Activated CD8-positive, alpha-beta memory T cell treated with anti-CD3 and anti-CD28 coated beads for 4 hours (primary cell): ENCODE data around the gene ELMO1.
A peak's percentile ranks its signal among the peaks of the same experiment; 100 is the strongest.

Source experiments
- DNase-seq, 2 donors: peaks; one replicate each; pipeline ENCODE4 v3.0.0-alpha.2; 2020; ENCODE audit warnings: low read depth in 2 of 2

Gene ELMO1

DNA sequence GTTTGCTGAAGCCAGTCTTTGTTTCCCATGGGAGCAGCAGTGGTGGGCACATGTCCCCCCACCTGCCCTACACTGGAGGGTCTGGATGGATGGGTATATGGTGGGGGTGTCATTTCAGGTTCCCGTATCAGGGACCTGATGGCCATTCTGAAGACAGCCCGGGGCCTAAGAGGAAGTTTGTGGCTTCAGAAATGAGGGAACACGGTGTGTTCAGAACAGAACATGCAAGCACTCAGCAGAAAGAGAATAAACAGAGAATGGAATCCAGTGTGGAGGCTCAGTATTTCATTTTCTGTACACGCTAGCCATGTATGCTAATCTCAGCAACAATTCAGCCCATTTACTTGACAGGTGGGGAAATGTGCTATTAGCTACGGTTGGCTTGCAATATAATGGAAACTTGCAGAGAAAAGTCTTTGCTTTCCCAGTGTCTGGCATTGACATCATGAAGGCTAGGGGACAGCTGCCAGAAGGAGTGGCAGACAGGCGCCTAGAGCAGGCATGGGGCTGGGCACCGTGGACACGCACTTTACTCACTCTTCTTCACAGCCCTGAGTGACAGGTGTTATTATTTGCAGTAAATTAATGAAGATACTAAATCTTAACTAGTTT, 98.6 kb downstream of the ELMO1 start:
- no peak for DNase-seq

DNA sequence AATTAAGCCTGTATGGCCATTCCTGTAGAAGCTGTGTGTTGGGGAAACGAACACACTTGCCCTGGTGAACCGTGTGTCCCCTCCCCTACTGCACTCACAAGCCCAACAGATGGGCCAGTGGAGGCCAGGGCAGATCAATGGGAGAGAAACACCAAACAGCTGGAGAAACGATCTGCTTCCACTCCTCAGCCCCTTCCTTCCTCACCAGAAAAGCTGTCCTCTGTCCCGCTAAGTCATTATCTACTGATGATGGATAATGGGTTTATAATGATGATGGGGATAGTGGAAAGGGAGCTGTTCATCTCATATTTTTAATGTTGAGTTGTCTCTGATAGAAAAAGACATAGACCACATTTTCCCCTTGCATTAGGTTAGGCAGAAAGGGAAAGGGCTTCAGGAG, 99.7 kb downstream of the ELMO1 start:
- no peak for DNase-seq

DNA sequence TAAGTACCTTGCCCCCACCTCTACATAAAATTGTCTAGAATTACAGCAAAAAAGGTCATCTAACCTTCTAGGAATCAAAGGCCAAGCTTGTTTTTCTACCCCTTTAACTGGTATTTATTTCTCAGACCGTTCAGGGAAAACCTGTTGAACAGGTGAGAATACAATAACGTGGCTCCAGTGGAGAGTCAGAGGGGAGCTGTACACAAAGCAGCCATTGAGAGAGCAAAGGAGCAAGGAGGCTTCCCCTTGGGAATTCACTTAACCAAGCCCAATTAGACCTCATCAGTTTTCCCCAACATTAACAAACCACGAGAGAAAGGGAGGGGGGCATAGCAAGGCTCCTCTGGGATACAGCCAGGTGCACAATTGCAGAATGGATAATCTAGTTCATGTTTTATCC, 101.9 kb downstream of the ELMO1 start:
- DNase-seq = no peak

DNA sequence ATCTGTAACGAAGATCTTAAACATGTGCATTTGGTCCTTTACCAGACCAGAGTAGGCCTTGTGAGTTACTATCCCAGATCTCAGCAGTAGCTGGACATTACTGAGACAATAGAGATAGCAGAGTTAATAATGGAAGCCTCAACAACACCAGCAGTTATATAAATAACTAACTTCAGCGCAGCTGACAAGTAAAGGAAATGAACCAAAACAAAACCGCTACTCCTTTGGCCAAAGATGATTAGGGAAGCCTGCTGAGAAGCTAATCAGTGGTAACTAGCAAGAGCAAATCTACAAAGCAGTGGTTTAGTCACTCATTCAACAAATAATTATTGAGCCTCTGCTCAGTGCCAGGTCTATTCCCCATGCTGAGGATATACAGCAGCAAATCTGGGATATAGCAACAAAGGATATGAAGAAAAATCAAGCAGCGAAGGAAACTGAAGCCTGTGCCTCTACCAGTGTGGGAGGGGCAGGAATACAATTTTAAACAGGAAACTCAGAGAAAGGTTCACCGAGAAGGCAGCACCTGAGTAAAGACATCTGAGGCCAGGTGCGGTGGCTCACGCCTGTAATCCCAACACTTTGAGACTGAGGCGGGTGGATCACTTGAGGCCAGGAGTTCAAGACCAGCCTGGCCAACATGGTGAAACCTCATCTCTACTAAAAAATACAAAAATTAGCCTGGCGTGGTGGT, 103.6 kb downstream of the ELMO1 start:
- DNase-seq = no peak

DNA sequence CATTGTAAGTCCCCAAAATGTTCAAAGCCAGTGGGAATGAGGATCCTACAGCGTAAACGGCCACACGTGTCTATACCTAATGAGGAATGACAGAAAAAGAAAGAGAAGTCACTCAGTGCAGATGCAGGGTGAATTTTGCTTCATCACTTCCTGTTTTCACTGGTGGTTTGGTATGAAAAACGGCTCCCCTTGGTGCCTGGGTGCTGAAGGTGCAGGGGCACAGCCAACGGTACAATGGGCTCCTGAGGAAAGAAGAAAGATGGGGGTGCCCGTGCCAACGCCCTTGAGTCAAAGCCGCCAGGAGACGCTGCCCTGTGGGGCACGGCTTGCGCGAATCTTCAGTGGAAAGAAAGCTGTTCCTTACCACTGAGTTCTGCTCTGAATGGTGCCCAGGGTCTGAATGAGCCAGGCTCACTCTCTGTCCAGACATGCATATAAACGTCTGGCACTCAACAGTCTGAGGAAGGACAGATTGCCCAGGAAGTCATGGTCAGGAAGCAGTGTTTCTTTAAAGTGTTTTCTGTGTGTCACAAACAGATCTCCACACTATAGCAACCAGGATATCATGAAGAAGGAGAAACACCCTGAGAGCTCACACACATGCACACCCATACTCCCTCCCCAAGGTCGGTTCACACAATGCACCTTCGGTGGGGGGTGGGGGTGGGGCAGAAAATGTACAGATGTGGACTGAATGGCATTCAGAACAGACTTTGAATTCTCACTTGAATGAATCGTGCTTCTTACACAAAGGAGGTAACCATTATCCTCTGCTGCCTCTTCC, 105.8 kb downstream of the ELMO1 start:
- peak; percentile 27 to 50 for DNase-seq

DNA sequence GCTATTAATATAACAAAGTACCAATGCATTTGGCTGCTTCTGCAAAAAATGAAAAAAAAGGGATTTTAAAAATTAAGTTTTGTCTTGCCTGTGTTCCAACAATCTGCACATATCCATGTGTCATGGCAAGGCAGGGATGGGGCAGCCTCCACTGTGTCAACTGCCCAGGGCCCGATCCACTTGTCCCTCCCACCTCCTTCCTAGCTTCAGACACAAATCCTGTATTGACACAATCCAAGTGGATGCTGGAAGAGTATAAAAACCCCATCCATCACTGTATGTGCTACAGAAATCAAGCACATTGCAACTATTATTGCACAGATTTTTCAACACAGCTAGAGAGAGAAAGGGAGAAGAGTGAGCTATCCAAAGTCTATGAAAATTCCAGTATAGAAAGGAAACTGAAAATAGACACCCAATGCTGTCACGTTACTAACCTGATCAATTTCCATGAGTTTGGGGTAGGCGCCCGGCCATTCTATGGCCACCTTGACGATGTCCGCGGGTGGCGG, 106.4 kb downstream of the ELMO1 start:
- DNase-seq = no peak

DNA sequence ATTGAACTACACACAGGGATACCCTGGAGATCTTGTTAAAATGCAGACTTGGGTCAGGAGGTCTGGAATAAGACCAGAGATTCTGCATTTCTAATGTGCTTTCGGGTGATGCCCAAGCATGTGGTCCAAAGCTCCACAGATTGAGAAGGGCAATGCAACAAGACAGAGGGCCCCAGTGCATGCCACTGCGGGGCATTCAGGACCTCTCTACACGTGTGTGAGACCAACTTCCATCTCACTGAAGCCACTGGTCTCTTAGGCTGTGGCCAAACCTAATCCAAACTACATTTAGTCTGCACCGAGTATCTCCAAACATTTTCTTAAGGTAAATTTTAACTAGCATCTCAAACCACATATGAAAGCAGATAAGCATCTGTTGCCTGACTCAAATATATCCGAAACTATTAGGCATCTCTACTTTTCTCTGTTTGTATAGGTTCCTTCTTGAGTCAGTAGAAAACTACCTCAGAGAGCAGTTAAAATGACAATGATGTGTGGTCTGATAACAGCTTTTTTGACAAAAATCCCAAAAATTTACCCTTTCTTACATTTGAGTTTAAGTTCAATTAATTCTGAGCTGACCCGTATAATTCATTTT, 107.5 kb downstream of the ELMO1 start:
- DNase-seq = no peak

DNA sequence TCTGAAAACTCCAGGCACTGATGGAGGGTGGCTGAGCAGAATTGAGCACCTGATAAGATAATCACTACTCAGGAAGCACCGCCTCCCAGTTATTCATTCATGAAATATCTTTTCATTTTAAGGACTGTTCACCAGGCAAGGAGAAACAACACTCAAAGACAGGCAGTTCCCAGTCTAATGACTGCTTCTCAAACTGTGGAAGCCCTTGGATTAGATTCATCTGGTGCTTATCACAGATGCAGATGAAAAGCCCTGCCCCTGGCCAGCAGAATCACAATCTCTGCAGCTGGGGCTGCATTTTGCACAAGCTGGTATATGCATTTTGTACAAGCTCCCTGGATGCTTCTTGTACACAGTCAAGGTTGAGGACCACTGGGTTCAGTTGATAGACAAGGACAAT, 109.7 kb downstream of the ELMO1 start:
- DNase-seq = no peak

DNA sequence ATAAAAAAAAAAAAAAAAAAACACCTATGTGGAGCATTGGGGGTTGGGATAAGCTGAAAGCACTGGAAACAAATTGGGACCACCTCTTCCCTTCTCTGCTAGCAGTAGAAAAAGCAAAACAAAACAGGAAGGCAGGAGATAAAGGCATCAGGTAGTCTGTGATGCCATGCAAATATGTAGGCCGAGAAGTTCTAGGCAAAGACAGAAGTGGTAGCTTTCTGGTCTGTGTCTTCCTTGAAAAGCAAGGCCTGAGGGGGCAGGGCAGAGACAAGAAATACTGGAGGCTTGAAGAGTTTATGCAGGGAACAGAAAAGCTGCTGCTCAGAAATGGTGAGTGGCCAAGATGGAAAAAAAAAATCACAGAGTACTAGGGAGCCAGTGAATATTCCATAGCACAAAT, 111.1 kb downstream of the ELMO1 start:
- DNase-seq = no peak

DNA sequence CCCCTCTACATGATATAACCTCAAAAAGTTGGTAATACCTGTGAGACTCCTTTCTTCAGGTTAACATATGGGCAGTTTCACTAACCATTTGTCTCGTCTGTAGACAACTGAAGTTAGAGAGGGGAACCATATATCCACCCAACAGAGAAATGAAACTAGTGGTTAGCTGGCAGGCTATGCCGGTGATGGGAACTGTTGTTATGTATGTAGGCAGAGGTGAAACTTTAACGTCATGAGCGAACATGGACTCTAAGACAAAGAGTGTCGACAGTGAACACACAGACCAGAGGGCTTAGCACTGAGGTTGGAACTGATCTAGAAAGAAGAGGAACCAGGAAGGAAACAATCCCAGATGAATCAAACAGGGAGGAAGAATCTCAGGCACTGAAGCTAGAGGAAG, 112.4 kb downstream of the ELMO1 start:
- DNase-seq = no peak

DNA sequence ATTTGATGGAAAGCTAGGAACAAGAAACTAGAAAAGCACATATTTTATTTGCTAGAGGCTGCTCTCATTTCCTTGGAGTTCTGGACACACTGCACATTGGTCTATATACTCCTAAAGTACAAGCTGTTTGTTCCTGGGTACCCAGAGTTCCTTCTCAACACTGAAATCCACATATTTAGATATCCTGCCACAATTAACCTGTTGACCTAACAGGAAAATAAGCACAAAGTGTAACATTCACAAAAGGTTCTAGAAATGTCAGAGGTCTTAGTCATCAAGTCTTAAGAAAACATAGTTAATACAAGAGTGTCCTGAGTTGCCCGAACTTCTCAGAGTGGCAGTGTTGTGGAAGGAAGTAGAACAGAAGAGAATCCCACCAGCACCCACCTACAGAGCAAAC, 115.6 kb downstream of the ELMO1 start:
- DNase-seq = no peak

DNA sequence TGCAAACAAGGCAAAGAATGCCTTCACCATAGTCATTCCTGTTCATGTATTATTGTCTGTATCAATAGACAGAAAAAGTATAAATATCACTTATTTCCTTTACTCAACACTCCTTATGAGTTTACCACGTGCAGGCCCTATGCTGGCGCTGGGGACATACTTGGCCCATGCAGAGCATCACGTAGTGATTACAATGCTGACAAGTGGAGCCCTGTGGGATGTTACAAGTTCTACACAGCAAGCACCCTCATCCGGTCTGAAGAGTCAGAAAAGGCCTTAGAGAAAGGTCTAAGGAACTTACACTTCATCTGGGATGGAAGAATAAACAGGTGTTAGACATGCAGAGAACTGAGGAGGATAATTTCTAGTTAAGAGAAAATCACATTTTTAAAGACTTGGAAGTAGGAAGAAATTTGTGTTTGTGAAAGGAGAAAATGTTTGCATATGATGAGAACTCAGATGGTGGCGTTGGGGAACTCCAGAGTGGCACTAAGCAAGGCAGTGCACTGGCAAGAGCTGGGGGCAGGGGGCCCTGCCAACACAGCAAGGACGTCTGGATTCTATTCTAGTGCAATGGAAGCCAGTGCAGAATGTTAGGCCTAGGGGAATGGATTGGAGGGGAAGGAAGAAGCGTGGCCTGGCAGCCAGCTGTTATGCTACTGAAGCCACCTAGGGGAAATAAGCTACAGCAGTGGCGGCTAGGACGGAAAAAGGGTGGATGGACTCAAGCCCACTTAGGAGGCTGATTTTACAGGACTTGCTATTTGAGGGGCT, 116.2 kb downstream of the ELMO1 start:
- DNase-seq = no peak

DNA sequence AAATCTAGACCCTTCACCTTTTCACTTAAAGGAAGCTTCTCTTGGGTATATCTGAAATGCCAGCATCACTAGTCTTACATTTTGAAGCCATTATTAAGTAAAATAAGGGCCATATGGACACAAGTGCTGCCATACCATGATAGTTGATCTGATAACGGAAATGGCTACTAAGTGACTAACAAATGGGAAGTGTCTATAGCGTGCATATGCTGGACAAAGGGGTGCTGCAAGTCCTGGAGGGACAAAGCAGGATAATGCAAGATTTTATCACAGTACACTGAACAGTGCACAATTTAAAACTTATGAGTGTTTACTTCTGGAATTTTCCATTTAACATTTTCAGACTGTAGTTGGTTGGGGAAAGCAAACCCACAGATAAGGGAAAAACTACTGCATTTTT, 117.9 kb downstream of the ELMO1 start:
- no peak for DNase-seq

DNA sequence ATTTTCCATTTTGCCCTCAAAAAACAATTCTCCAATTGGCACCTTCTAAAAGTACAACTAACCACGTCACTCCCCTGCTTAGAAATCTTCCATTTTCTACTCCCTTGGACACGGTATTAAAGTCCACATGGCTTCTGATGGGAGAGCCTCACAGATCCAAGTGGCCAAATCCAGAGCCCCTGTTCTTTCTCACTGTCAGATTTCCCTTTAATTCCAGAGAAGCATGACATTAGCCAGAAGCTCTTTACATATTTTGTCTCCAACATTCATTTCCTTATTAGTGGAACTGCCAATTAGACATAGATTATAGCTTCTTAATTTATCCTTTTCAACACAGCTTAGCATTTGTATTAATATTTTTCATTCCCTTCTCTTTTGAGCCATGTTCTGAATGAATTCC, 118.7 kb downstream of the ELMO1 start:
- no peak for DNase-seq

DNA sequence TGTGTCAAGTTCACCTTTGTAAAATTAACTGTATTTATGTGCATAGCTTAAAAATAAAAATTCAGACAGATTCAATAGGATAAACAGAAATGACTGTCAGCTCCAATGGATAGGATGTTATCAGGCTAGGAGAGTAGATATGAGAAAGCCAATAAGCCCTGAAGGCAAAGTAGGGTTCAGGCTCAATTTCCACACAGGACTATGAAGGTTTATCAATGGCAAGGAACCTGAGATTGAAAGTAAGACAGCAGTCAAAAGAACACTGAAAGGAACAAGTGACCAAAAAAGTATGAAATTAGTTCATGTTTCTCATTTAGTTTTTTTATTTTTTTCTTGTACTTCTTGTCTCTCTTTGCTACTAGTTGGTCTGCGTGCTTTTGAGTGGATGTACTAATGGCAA, 121.4 kb downstream of the ELMO1 start:
- no peak for DNase-seq

DNA sequence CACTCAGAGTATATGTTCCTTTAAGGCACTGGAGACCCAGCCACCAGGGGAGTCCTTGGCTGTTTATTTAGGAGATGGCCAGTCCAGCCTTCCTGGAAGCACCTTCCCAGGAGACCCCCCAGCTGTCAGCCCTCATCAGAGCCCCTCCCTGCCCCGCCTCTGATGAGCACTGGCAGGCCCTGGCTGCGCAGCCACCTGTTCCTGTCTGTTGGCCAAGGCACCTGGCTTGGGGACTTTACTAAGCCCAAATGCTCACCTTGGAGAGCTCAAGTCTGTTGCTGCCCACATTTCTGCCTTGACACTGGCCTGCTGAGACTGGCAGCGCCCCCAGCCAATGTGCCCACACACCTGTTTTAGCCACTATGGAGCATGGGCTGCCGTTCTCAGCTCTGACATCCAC, 124.7 kb downstream of the ELMO1 start:
- no peak for DNase-seq

DNA sequence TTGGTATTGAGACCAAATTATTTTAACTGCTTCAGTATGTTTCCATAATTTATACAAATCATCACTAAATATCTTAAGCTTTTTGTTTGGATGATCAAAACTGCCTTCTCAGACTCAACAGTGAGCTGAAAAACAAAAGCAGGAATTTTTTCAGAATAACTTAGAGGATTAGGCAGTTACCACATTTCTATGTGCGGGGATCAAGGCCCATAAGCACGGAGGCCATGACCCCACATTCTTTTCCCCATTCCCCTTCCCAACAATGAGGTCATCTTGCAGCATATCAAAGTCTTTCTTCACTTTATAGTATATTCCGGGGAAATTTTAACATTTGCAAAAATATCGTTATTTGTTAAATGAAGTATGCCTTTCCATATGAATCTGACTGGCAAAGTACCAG, 125.8 kb downstream of the ELMO1 start:
- DNase-seq = no peak

DNA sequence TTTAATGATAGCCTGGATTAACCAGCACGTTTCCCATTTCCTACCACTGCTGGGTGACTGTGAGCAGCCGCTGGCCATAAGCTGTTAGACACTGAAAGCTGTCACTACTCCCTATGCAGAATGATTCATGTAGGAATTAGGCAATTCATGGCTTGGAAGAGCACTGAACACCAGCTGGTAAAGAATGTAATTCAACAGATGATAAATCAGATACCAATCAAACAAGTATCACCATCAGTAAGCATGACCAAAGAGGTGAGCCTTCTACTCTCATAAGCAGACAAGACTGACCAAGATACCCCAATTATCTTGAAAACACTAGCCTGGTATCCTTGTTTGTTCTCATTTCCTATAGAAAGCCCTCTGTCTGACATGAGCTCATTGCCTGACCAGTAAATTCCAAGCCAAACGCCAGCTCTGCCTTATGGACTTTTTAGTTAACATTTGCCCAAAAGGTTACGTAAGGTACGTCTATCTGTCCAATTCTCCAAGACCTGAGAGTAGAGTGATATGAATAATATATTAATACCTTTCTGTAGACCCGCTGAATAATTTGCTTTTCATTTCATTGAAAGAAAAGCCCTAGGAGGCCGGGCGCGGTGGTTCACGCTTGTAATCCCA, 127.7 kb downstream of the ELMO1 start:
- no peak for DNase-seq

DNA sequence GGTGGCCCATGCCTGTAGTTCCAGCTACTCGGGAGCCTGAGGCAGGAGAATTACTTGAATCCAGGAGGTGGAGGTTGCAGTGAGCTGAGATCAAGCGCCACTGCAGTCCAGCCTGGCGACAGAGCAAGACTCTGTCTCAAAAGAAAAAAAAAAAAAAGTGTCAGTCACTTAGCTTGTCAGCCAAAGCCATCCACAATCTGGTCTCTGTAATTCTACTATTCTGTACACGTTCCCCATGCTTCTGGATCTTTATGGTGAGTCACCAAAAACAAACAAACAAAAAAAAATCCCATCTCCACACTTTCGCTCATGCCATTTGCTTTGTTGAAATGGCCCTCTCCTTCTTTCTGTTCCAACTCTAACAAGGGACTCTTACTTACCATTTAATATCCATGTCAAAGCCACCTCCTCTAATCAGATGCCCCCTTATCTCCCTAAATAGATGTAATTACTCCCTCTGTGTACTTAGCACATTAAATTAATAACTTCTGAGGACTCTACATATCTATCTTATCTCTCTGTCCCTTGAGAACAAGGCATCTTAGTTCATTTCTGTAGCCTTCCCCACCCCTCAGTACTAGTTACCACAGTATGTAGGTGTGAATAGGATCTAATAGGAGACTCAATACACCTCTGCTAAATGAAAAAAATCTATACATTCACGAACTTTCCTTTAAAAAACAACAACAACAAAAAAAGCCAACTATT, 128.4 kb downstream of the ELMO1 start:
- DNase-seq = no peak

DNA sequence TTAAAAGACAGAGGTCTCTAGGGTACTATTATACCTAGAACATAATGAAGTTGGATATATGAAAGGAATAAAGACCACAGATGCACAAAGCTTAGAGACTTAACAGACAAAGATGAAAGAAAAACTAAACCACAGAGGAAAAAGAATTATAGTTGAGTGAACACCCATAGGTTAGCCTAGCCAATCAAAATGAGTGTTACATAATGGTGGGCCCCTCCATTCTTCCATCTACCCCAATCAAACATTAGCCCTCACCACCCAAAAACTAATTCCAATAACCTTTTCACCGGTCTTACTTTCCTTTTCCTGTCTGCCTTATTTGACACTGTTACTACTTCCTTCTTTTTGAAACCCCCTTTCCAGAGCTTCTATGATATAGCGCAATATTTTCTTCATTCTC, 130.1 kb downstream of the ELMO1 start:
- no peak for DNase-seq
